HG03558 (cell line): ENCODE data around the gene NPHP1.
"Not testable (repeated sequence)": the region's sequence is repeated elsewhere in the genome, so short reads cannot be mapped to it uniquely, and the experiment has no call there.

ENCODE experiments used
- ATAC-seq: cut with Tn5 transposase; IDR thresholded peaks from one replicate; pipeline ENCODE4 v1.9.1; 2021; ENCODE audit warnings: moderate number of reproducible peaks; ENCODE audit not compliant: unreplicated experiment; ENCODE audit errors: extremely low read depth

NPHP1 gene

GRCh38 chr2:110105608-110106467, 99.0 kb downstream of the NPHP1 start:
- no peak for ATAC-seq

DNA sequence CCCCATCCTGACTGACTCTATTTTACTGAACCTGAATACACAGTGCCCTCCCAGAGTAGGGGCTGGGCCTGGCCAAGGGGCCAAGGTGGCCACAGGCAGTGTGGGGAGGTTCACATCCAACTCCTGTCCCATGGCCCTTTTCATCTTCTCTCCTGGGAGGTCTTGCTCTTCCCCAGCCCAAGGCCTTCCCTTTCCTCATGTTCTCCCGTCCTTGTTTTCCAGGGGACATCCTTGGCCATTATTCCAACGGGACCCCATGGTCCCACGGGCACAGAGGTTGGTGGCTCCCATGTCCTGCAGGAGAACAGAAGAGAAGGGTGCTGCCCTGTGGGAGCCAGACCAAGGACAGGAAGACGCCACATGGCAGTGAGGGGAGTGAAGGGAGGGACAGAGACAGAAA, 99.6 kb downstream of the NPHP1 start:
- no peak for ATAC-seq

GRCh38 chr2:110104025-110104771, 100.6 kb downstream of the NPHP1 start:
- ATAC-seq = no peak

- no peak for ATAC-seq
Measured at GRCh38 chr2:110103061-110103961, 101.5 kb downstream of the NPHP1 start.

GRCh38 chr2:110101901-110102803, 102.7 kb downstream of the NPHP1 start:
- no peak for ATAC-seq

- ATAC-seq = no peak
Measured at GRCh38 chr2:110101280-110101844, 103.5 kb downstream of the NPHP1 start.

- not testable (repeated sequence) for ATAC-seq
Measured at GRCh38 chr2:110100880-110101279, 103.9 kb downstream of the NPHP1 start.

GRCh38 chr2:110100480-110100879, 104.3 kb downstream of the NPHP1 start:
- no peak for ATAC-seq

DNA sequence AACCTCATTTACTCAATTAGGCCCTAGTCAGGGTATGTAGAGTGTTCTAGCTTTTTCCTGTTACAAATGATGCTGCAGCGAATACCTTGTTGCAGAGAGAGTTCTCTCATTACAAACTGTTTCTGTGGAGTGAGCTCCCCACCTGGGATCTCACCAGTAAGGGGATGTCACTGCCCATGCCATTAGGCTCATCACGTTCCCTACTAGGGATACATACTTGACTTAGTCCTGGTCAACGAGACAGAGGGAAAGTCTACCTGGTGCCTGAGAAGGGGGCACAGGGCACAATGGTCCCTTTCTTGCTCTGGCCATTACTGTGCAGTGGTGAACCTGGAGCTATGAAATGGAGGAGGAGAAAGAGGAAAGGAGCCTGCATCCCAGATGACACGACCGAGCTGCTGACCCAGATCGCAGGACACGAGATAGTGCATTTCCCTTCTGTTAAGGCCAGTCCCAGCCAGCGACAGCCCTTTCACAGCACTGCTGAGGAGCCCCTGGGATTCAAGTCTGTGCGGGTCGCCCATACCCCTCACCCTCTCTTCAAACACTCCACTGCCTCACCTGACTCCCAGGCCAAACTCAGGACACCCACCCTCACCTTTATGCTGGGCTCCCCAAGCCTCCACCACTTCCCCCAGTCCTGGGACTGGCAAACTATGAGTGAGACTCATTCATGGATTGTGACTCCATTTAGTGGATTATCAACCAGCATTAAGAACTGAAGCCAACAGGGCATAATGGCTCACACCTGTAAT, 105.2 kb downstream of the NPHP1 start:
- no peak for ATAC-seq

DNA sequence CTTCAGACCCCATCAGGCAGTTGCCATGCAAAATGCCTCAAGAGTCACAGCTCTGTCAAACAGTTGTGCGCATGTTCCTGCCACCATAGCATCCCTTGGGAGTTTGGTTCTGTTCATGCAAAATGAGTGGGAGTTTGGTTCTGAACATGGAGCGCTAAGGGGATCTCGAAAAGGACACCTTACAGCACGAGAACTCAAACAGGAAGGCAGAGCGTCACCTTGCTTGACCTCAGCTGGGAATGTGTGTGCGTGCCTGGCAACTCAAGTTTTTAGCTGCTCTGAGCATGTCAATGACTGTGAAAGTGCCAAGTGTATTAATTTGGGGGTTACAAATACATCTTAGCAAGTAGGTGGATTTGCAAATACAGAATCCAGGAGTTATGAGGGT, 105.8 kb downstream of the NPHP1 start:
- ATAC-seq = no peak

- ATAC-seq = no peak
Measured at GRCh38 chr2:110097506-110098220, 107.2 kb downstream of the NPHP1 start.

- no peak for ATAC-seq
Measured at GRCh38 chr2:110095994-110096633, 108.7 kb downstream of the NPHP1 start.

DNA sequence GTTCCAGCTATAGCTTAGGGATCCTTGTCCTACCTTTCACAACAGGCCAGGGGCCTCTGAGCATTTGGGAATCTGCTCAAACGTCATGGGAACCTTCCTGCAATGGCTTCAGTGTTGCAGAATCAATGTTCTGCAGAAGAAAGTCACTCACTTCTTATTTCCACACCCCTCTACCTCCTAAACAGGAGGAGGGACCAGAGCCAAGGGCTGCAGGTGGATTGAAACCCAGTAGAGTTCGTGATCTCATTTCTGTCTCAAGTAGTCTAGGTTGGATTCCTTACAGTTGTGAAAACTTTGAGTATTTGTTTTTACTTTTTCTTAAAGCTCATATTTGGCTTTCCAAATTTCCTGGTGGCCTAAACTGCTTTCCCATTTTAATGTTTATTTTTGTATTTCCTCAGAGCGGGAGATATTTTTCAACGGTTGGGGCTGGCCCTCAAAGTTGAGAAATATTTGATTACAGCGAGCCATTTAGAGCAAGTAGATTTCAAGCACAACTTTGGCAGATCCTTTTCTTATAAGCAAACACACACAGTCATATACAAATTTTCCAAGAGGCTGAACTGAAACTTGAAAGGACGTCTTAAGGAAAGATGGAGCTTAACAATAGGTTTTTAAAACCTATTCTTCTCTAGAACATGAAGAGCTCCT, 109.8 kb downstream of the NPHP1 start:
- not testable (repeated sequence) for ATAC-seq

DNA sequence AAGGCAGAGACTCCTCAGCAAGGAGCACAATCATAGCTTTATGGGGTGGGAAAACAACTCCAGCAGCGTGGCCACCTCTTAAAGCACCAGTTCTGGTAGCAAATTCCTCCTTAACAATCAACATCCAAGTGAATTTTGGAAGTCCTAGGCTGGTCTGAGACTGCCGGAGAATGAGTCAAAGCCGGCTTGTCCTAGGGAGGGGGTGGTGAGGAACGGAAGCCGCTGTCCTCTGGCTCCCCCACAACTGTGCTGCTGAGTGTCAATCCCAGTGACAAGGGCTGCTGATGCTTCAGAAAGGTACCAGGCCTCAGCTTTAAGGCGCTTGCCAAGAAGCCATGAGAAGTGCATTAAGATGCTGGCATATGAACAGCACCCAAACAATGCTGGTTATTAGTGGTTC, 110.9 kb downstream of the NPHP1 start:
- not testable (repeated sequence) for ATAC-seq

DNA sequence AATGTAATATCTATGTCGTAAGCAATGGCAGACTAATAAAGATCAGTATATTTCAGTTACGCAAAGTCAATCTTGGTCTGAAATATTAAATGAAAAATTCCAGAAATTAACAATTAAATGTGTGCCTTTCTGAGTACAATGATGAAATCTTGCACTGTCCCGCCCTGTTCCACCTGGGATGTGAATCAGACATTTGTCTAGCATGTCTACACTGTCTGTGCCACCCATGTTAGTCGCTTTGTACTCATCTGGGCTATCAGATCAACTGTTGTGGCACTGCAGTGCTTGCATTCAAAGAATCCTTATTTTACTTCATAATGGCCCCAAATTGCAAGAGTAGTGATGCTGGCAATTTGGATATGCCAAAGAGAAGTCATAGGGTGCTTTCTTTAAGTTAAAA, 114.6 kb downstream of the NPHP1 start:
- not testable (repeated sequence) for ATAC-seq

DNA sequence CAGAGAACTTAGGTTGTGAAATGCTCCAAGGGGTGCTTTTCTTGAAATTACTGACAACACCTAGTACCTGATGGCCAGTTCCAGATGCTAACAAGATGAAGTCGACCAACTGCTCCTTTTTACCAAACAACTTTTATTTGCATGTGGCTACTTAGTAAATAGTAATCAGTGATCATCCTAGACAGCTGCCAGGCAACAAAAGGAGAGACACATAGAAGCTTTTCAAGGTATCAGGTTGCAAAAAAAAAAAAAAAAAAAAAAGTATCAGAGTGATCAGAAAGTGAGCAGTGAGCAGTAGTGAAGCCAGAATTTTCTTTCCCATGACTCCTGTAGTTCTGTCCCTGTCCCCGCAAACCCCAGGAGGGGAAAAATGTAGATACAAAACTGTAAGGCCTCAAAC, 121.1 kb downstream of the NPHP1 start:
- not testable (repeated sequence) for ATAC-seq

GRCh38 chr2:110083162-110083561, 121.7 kb downstream of the NPHP1 start:
- not testable (repeated sequence) for ATAC-seq
